Measurements from ENCODE around the gene CABCOCO1.

CABCOCO1 gene

GRCh38 chr10:61780732-61781131 lies 118.0 kb downstream of the CABCOCO1 start:
- TF ChIP-seq ZFX (IDR thresholded peaks at IDR 0.05): no peak
- no peak overlapping the region for H3K27ac ChIP-seq

GRCh38 chr10:61781969-61782403 lies 119.3 kb downstream of the CABCOCO1 start:
- TF ChIP-seq ZFX (IDR thresholded peaks at IDR 0.05): no peak
- TF ChIP-seq, protein P1, sequence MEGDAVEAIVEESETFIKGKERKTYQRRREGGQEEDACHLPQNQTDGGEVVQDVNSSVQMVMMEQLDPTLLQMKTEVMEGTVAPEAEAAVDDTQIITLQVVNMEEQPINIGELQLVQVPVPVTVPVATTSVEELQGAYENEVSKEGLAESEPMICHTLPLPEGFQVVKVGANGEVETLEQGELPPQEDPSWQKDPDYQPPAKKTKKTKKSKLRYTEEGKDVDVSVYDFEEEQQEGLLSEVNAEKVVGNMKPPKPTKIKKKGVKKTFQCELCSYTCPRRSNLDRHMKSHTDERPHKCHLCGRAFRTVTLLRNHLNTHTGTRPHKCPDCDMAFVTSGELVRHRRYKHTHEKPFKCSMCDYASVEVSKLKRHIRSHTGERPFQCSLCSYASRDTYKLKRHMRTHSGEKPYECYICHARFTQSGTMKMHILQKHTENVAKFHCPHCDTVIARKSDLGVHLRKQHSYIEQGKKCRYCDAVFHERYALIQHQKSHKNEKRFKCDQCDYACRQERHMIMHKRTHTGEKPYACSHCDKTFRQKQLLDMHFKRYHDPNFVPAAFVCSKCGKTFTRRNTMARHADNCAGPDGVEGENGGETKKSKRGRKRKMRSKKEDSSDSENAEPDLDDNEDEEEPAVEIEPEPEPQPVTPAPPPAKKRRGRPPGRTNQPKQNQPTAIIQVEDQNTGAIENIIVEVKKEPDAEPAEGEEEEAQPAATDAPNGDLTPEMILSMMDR (conservative IDR thresholded peaks at IDR 0.05): no peak
- no peak overlapping the region for H3K27ac ChIP-seq

GRCh38 chr10:61784354-61785133 lies 121.8 kb downstream of the CABCOCO1 start:
- TF ChIP-seq ZFX (IDR thresholded peaks at IDR 0.05): no peak
- TF ChIP-seq, protein P1 (conservative IDR thresholded peaks at IDR 0.05): no peak
- no peak overlapping the region for H3K27ac ChIP-seq

GRCh38 chr10:61785473-61786105 lies 122.9 kb downstream of the CABCOCO1 start:
- H3K27ac ChIP-seq: no peak overlapping the region
- TF ChIP-seq, protein P1 (conservative IDR thresholded peaks at IDR 0.05): no peak
- no peak for TF ChIP-seq ZFX (IDR thresholded peaks at IDR 0.05)

- TF ChIP-seq, protein P1 (conservative IDR thresholded peaks at IDR 0.05): no peak
- no peak for TF ChIP-seq ZFX (IDR thresholded peaks at IDR 0.05)
- H3K27ac ChIP-seq: no peak overlapping the region
Observed at GRCh38 chr10:61786728-61787127, 124.0 kb downstream of the CABCOCO1 start.

GRCh38 chr10:61787170-61787569 lies 124.4 kb downstream of the CABCOCO1 start:
- TF ChIP-seq, protein P1 (conservative IDR thresholded peaks at IDR 0.05): no peak
- TF ChIP-seq ZFX (IDR thresholded peaks at IDR 0.05): no peak
- no peak overlapping the region for H3K27ac ChIP-seq

- no peak for TF ChIP-seq ZFX (IDR thresholded peaks at IDR 0.05)
- TF ChIP-seq, protein P1 (conservative IDR thresholded peaks at IDR 0.05): no peak
- H3K27ac ChIP-seq: no peak overlapping the region
Observed at GRCh38 chr10:61789031-61789430, 126.3 kb downstream of the CABCOCO1 start.
